ENCODE measurements around the gene NMNAT3.

NMNAT3 gene

DNA sequence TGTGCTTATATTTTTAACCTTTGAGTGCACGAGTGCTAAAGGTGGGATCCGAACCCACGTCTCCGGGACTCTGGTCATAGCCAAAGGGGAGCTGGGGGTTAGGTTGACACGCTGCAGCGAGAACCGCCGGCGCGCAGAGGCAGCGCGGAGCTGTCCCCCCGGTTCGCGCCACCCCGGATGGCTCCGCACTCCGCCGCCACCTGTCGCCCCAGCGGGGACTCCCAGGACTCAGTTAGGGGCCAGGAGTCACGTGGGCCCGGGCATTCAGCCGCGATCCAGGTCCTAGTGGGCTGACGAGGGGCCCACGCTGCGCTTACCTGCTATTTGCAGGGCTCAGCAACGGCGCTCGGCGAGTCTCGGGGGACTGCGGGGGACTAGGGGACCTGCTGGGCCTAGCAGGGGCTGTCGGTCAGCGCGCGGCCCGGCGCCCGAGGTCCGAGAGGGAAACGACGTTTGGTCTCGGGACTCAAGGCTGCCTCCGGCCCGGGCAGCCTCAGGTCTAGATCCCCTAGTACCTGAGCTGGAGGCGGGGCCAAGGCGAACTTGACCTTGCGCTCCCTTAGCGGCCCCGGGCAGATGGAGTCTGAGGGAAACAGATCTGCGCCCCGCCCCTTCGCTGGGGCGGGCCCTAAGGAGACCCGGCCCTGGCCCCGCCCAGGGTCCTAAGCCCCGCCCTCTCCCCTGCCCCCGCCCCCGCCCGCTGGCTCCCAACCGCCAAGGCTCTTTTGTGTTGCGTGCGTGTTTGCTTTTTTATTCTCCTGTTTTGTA lies at the start of gene NMNAT3:
NMNAT3 (minus strand) TSS at position 585 of the 768 bp plus-strand sequence. CDS start 50,248 bp downstream, outside the sequence.
- peak; percentile 56 for DNase-seq (ENCODE audit: low read depth)

- DNase-seq (ENCODE audit: low read depth): no peak
Observed at GRCh38 chr3:139721370-139721769, 43.6 kb upstream of the NMNAT3 start.

GRCh38 chr3:139718415-139718814 lies 40.6 kb upstream of the NMNAT3 start:
- DNase-seq (ENCODE audit: low read depth): peak; percentile 50

DNA sequence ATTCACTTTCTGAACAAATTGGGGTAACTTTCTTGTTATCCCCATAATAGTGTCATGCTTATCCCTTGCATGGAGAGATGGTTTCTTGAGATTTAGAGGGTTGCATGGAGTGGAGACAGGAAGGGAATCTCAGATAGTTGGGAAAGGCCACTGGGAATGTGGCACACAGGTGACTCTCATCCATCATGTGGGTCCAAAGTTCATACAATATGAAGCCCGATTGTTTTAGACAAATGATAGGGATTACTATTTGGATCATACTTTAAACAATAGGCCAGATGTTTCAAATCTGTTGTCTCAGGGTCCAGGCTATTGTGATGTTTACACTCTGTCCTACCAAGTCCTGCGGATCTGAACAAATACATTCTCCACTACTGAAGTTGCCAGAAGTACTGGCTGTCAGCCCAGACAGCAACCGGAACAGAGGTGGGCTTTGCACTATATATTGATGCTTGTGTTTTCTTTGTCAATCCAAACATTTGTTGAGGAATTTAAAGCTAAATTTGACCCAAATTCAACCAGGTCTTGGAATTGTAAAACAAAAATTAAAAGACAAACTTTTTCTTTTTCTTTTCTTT lies 39.2 kb upstream of the NMNAT3 start:
- DNase-seq (ENCODE audit: low read depth): no peak

GRCh38 chr3:139715743-139716360 lies 38.1 kb upstream of the NMNAT3 start:
- no peak for DNase-seq (ENCODE audit: low read depth)

DNA sequence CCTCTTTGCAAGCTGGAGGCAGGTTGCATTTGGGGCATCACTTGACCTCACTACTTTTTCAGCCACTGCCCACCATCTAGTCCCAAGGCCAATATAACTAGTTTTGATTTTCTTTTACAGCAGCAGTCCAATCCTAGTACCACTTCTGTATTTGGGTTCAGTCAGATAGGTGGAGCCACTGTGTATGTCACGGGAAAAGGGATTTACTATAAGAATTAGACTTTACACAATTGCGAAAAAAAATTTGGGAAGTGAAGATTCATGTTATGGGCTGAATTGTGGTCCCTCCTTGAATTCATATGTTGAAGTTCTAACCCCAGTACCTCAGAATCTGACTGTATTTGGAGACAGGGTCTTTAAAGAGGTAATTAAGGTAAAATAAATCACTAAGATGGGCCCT lies 37.4 kb upstream of the NMNAT3 start:
- DNase-seq (ENCODE audit: low read depth): no peak

DNA sequence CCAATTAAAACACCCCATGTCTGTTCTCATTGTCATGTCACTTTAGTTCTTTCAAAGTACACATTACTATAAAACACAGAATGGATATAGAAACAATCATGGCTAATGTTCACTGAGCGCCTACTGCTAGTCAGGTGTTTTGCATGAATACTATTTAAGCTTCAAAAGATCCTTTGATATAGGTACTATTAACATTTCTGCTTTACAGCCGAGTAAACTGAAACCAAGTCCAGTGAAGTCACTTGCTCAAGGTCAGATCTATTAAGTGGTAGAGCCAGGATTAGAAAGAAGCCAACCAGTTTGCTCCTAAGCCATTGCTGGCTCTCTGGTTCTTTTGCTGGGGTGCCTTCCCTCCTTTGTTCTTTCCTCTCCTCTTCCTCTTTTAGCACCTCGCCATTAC lies 32.4 kb upstream of the NMNAT3 start:
- DNase-seq (ENCODE audit: low read depth): no peak

GRCh38 chr3:139705631-139706030 lies 27.9 kb upstream of the NMNAT3 start:
- DNase-seq (ENCODE audit: low read depth): no peak

GRCh38 chr3:139696314-139696604 lies 18.5 kb upstream of the NMNAT3 start:
- no peak for DNase-seq (ENCODE audit: low read depth)

DNA sequence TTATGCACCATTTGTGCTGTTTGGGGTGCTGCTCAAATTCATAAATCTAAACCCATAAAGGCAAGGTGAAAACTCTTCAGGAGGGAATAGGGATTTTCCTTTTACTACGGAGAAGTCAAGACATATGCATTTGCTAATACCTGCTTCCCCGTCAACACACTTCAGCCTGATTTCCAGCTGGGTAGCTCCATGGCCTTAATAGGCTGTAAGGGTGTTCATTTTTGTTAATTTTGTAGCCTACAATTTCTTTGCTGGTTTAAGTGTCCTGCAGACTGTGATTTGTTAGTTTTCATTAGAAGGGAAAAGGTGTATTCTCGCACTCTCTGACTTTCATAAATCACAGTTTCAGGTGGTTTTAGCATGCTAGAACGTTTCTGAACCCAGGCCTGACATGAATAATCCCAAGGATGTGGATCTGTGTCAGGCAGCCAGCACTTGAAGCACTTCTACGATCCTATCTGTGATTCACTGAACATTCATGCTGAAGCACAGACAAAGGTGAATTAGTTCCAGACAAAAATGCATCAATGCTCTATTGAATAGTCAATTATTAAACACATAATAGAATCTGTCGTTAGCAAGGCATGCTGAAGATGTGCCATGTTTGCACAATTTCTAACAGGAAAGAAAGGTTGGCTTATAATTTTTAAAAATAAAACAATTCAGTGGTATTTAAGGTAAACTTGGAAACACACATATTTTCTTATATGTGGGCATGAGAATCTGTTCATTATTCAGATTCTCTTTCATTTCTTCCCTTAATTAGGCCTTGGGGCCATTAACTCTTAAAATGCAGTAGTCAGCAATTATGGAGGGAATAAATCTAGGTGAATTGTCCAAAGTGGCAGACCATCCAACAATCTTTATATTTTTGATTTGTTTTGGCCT lies 17.9 kb upstream of the NMNAT3 start:
- no peak for DNase-seq (ENCODE audit: low read depth)

GRCh38 chr3:139695007-139695406 lies 17.2 kb upstream of the NMNAT3 start:
- no peak for DNase-seq (ENCODE audit: low read depth)

DNA sequence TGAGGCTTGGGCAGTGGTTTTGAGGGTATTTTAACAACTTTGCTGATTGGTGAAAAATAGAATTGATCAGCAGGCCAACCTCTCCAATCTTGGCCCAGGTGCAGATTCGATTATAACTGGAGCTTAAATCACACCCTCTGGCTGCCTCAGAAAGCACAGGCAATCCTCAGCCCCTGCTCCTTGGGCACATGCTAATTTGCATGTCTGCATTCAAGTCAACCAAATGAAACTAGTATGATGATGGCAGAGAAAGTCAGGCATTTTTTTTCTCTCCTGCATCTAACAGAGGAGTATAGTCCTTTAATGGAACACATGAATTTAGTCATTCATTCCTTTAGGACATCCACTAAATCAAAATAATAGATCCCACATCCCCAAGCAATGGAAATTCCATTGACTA lies 16.8 kb upstream of the NMNAT3 start:
- DNase-seq (ENCODE audit: low read depth): no peak

DNA sequence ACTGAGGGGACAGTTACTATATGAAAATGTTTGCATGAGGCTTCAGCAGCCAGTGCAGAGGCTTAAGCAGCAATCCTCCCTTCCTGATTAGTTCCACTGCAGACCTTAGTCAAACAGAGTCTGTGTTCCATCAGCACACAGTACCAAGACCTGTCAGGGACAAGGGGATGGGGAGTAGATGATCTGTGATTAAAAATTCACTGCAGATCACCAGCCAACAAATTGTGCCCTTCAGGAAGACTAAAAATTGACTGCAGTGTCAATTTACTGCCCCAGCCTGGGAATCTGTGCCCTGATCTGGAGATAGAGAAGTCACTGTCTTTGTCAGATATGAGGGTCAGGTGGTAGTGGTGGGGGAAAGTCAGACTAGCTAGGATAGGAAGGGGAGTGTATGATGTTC lies 13.8 kb upstream of the NMNAT3 start:
- DNase-seq (ENCODE audit: low read depth): no peak

DNA sequence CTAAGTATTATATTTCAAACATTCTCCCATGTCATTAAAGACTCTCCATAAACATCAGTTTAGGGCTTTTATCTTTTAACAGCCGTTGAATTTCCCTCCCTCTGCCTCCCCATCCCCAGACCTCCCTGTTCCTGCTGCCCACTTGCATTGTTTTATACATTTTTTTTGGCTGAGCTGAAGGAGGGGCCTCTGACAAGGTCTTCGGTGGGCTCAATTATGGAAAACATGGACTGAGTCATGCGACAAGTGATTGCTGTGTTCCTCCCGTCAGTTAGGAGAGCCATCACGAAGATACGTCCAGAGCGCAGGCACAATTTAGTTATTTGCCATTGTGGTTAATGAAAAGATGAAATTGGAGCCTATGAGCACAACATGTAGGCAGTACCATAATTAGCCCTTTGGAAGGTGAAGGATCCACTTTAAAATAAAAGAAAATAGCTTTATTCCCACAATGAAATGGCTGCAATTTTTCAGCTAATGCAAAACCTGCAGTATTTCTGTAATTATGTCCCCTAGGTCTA lies 12.0 kb upstream of the NMNAT3 start:
- no peak for DNase-seq (ENCODE audit: low read depth)

DNA sequence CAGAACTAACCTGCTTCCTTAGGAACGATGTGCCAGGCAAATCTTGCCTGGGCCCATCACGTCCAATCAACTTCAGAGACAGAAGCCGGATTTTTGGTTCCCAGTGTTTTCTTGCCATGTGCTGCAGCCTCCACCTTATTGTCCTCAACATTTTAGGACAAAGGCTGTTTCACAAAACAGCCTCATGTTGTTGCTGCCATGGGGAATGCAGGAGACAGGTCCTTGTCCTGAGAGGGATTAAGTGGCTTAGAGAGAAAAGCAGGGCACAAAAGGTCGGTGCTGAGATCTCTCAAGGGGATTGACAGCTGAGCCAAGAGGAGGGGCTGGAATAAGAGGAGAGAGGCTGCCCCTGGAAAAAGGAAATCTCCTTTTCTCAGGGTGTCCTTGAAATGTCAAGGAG lies 11.3 kb upstream of the NMNAT3 start:
- no peak for DNase-seq (ENCODE audit: low read depth)

- no peak for DNase-seq (ENCODE audit: low read depth)
Observed at GRCh38 chr3:139687431-139687830, 9.7 kb upstream of the NMNAT3 start.

GRCh38 chr3:139686624-139687023 lies 8.9 kb upstream of the NMNAT3 start:
- no peak for DNase-seq (ENCODE audit: low read depth)

GRCh38 chr3:139686206-139686605 lies 8.4 kb upstream of the NMNAT3 start:
- DNase-seq (ENCODE audit: low read depth): no peak

- no peak for DNase-seq (ENCODE audit: low read depth)
Observed at GRCh38 chr3:139679220-139679775, 1.5 kb upstream of the NMNAT3 start.

DNA sequence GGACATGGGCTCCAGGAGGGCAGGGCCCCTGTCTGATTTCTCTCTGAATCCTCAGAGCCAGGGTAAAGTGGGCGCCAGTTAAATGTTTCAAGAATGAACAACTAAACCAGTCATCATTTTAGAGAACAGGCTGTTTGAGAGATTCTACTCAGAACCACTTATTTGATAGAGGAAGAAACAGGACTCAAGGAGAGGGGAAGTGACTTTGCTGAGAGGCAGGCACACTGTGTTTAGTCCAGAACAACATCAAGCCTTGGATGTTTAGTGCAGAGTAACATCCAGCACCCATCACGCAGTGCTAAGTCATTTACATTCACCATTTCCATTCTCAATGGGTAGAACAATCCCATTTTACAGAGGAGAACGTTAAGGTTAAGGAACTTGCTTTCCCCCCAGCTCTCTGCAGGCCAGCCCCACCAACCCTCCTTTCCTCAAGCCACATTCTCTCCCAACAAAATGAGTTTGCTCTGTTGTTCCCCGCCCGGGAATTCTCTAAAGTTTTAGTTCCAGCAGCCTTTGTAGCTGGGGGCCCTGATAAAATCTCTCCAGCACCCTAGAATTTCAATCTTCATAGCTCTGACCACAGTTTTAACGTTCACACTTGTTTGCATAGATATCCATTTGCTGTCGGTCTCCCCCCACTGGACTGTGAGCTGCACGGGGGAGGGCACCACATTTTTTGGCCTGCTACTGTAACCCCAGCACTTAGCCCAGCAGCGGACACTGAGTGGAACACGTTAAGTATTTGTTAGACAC lies 962 bp downstream of the NMNAT3 start:
- DNase-seq (ENCODE audit: low read depth): no peak

DNA sequence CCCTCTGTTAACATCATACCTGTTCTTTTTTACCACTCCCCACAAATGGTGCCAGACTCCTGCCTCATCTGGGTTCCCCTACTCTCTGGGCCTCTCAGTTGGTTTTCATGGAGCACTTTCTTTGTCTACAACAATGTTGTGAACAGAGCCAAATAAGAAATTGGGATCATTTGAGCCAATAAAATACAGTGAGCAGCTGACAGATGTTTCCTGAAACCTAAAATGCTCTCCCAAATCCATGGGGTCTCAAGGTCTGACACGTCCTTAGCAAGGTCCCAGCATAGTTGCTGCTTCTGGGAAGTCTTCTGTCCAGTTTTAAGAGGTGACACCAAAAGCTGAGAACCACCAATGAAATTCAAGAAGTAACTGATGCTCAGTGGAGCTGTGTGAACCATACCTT lies 1.7 kb downstream of the NMNAT3 start:
- no peak for DNase-seq (ENCODE audit: low read depth)
